Measurements from ENCODE around the gene MFNG. TPM values are rescaled to one million over a fixed set of nuclear protein-coding genes. Genes with fewer than 3 reads are reported as not detected.

Gene MFNG
- total RNA-seq, 1 experiment from 2014 or later, result 3.3 TPM

GRCh38 chr22:37425369-37425768 lies 60.8 kb downstream of the MFNG start:
- no peak overlapping the region for H2BK120ac ChIP-seq (ENCODE audit: low read depth, low read length, poor library complexity, severe bottlenecking)
- no peak overlapping the region for H3K18ac ChIP-seq (ENCODE audit: insufficient read length, low read depth, low read length)
- H4K91ac ChIP-seq (ENCODE audit: insufficient read length, low read depth, low read length), result no peak overlapping the region
- DNase-seq, result no peak
- H2BK15ac ChIP-seq (ENCODE audit: low read depth, low read length), result no peak overlapping the region
- H3K27ac ChIP-seq (ENCODE audit: insufficient read length, low read depth, low read length), result no peak overlapping the region
- no peak for TF ChIP-seq CTCF (conservative IDR thresholded peaks at IDR 0.05)
- no peak overlapping the region for H3K4ac ChIP-seq (ENCODE audit: low read depth, low read length)
- H3T11ph ChIP-seq (ENCODE audit: low read length), result no peak overlapping the region
- Mint-ChIP-seq H3K27me3 (ENCODE audit: low read depth) (peaks cover 77% of the 10 kb centered on the region), H3K27ac (no peak overlapping the region; a peak in 1 of 7 replicates), H3K4me3 (peak overlapping the region in 1 of 2 experiments; percentile 83; a peak in 3 of 5 replicates), H3K4me1 (peaks cover 18 to 42% of the 10 kb centered on the region in 2 experiments), H3K9me3 (no peaks in the 10 kb centered on the region; a peak in 2 of 5 replicates), H3K36me3 (ENCODE audit: insufficient read depth in 1 of 3, low read depth in 3 of 3) (no peaks in the 10 kb centered on the region; a peak in 1 of 7 replicates)
- H2BK5ac ChIP-seq (ENCODE audit: insufficient read length, low read length), result no peak overlapping the region
- peaks cover 21% of the 10 kb centered on the region for H3K27me3 ChIP-seq (ENCODE audit: insufficient read depth, low read length)
- no peak overlapping the region for H2BK20ac ChIP-seq (ENCODE audit: low read depth, low read length, poor library complexity, severe bottlenecking)
- no peak overlapping the region for H4K5ac ChIP-seq (ENCODE audit: insufficient read length, low read depth, low read length)
- no peaks in the 10 kb centered on the region for H3K4me1 ChIP-seq (ENCODE audit: insufficient read depth, low read length)
- no peak overlapping the region for H4K8ac ChIP-seq (replicated peaks; ENCODE audit: insufficient read length, low read depth, low read length)
- H4K20me1 ChIP-seq (ENCODE audit: control insufficient read depth, insufficient read depth, insufficient read length), result no peaks in the 10 kb centered on the region
- H3K79me1 ChIP-seq (ENCODE audit: insufficient read depth, low read depth, low read length, poor library complexity, severe bottlenecking), result no peaks in the 10 kb centered on the region
- H3K56ac ChIP-seq (ENCODE audit: insufficient read length, low read depth, low read length), result no peak overlapping the region
- H3K14ac ChIP-seq (ENCODE audit: insufficient read depth, low read length), result no peak overlapping the region
- H3K9me3 ChIP-seq (ENCODE audit: control insufficient read depth, low read depth, low read length), result no peaks in the 10 kb centered on the region
- WGBS (ENCODE audit: extremely low coverage, insufficient read length, low lambda C conversion rate), result no CpG with 5 or more reads among the region's 11 CpGs
- no peak overlapping the region for H3K4me2 ChIP-seq (ENCODE audit: insufficient read depth, insufficient read length, low read length)
- no peak overlapping the region for H2AK5ac ChIP-seq (ENCODE audit: insufficient read length, low read length)
- no peaks in the 10 kb centered on the region for H3K79me2 ChIP-seq (ENCODE audit: insufficient read depth, low read length)
- peaks cover 8% of the 10 kb centered on the region for H3K23me2 ChIP-seq (ENCODE audit: insufficient read length, low read depth, low read length, poor library complexity, severe bottlenecking)
- H2BK12ac ChIP-seq (ENCODE audit: insufficient read length, low read depth, low read length), result no peak overlapping the region
- no peak overlapping the region for H3K9ac ChIP-seq (ENCODE audit: extremely low read depth, insufficient read length, low read length)
- no peak overlapping the region for H2AFZ ChIP-seq (ENCODE audit: low read length)
- no peak overlapping the region for H3K23ac ChIP-seq (ENCODE audit: insufficient read length, low read depth, low read length)

Measured in H9 (cell line).